Neural progenitor cell (in vitro differentiated cells): ENCODE data around the gene MPL. TPM values are rescaled to one million over a fixed set of nuclear protein-coding genes. Genes with fewer than 3 reads are reported as not detected.

Experiments
- DNase-seq: peaks from one replicate; pipeline ENCODE4 v3.0.0-alpha.2; 2016; ENCODE audit warnings: low spot score
- H2AFZ ChIP-seq: fragments of 200-600 bp; sonication (generic); replicated peaks from 2 replicates; pipeline ENCODE4 v1.6.1; 2016; ENCODE audit warnings: antibody characterized with exemption
- H3F3A ChIP-seq: fragments of 200-600 bp; sonication (generic); 2 replicates; pipeline ENCODE4 v1.6.1; 2016; ENCODE audit warnings: antibody characterized with exemption, low read depth
- H3K27ac ChIP-seq: fragments of 200-600 bp; sonication (generic); 2 replicates; pipeline ENCODE4 v1.5.1; 2016; ENCODE audit warnings: mild to moderate bottlenecking
- H3K27me3 ChIP-seq: fragments of 200-600 bp; sonication (generic); 2 replicates; pipeline ENCODE4 v1.6.1; 2016; ENCODE audit warnings: mild to moderate bottlenecking, moderate library complexity
- H3K36me3 ChIP-seq: fragments of 200-600 bp; sonication (generic); 2 replicates; pipeline ENCODE4 v1.5.1; 2016
- H3K4me1 ChIP-seq: fragments of 200-600 bp; sonication (generic); 2 replicates; pipeline ENCODE4 v1.6.1; 2016; ENCODE audit warnings: mixed run types
- H3K4me2 ChIP-seq: fragments of 200-600 bp; sonication (generic); 2 replicates; pipeline ENCODE4 v1.6.1; 2016
- H3K4me3 ChIP-seq: fragments of 200-600 bp; sonication (generic); 2 replicates; pipeline ENCODE4 v1.5.1; 2016
- H3K79me2 ChIP-seq: fragments of 200-600 bp; sonication (generic); 2 replicates; pipeline ENCODE4 v1.6.1; 2016; ENCODE audit warnings: low read depth
- H3K9ac ChIP-seq: fragments of 200-600 bp; sonication (generic); 2 replicates; pipeline ENCODE4 v1.6.1; 2016
- H3K9me3 ChIP-seq: fragments of 200-600 bp; sonication (generic); 2 replicates; pipeline ENCODE4 v1.5.1; 2016; ENCODE audit warnings: low read depth
- H4K20me1 ChIP-seq: fragments of 200-600 bp; sonication (generic); 2 replicates; pipeline ENCODE4 v1.6.1; 2016; ENCODE audit warnings: low read depth
- H3K27ac Mint-ChIP-seq: 3 replicates; pipeline ENCODE4 v1.8.0; 2021; ENCODE audit warnings: mixed read lengths
- H3K27me3 Mint-ChIP-seq: 2 replicates; pipeline ENCODE4 v1.8.0; 2022; ENCODE audit warnings: low read depth, mild to moderate bottlenecking, inconsistent platforms, moderate library complexity, mixed read lengths; ENCODE audit not compliant: insufficient read depth
- H3K36me3 Mint-ChIP-seq: 3 replicates; pipeline ENCODE4 v1.8.0; 2021; ENCODE audit warnings: mixed read lengths
- H3K4me1 Mint-ChIP-seq: 3 replicates; pipeline ENCODE4 v1.8.0; 2021; ENCODE audit warnings: mixed read lengths
- H3K4me3 Mint-ChIP-seq: 3 replicates; pipeline ENCODE4 v1.8.0; 2021; ENCODE audit warnings: mild to moderate bottlenecking, moderate library complexity, mixed read lengths
- H3K9me3 Mint-ChIP-seq: 3 replicates; pipeline ENCODE4 v1.8.0; 2020; ENCODE audit warnings: mixed read lengths
- CTCF ChIP-seq: fragments of 200-600 bp; sonication (generic); IDR thresholded peaks from 2 replicates; pipeline ENCODE4 v1.5.1; 2017; ENCODE audit warnings: antibody characterized with exemption, mild to moderate bottlenecking
- EZH2 ChIP-seq: fragments of 200-600 bp; sonication (generic); IDR thresholded peaks from 2 replicates; pipeline ENCODE4 v1.6.1; 2017; ENCODE audit warnings: antibody characterized with exemption, mild to moderate bottlenecking, moderate library complexity
- EZH2phosphoT487 ChIP-seq: fragments of 200-600 bp; sonication (generic); IDR thresholded peaks from 2 replicates; pipeline ENCODE4 v1.6.1; 2017; ENCODE audit warnings: antibody characterized with exemption
- total RNA-seq: library from RNA; depleted of rRNA; stranded (reverse); fragments of >200 nt; gene quantifications from 2 replicates; pipeline ENCODE4 v1.2.3, GENCODE V29; 2015; ENCODE audit warnings: low replicate concordance

MPL gene
- total RNA-seq, 1 donor from 2014 or later = not detected

DNA sequence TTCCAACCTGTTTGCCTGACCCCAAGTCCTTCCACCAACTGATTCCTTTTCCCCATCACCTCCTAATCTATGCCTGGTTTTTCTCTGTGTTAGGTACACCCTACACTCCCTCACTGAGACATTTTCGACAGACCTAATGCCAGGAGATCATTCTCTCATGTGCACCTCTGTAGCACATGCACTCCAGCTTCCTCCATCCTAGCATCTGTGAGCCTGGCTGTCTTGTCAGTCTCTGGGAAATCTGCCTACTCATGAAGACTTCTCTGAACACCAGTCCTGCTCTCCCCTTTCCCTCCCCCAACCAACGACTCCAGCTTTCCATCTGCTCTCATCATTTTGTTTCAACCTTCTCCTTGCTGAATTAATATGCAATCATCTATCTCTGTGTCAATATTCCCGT is 51.0 kb downstream of the MPL start:
- Mint-ChIP-seq H3K4me3 (peak overlapping the region; percentile 100), H3K9me3 (no peaks in the 10 kb centered on the region), H3K36me3 (peaks cover 7% of the 10 kb centered on the region), H3K4me1 (peaks cover 20% of the 10 kb centered on the region), H3K27ac (no peak overlapping the region), H3K27me3 (peaks cover 6% of the 10 kb centered on the region)
- Histone ChIP-seq H3K36me3 (no peaks in the 10 kb centered on the region), H3K27me3 (no peaks in the 10 kb centered on the region), H3K4me3 (peak overlapping the region; percentile 81), H3K4me1 (peaks cover 9% of the 10 kb centered on the region), H4K20me1 (peaks cover 16% of the 10 kb centered on the region), H3K9ac (no peak overlapping the region), H3K79me2 (peaks cover 34% of the 10 kb centered on the region), H3K9me3 (no peaks in the 10 kb centered on the region), H2AFZ (no peak overlapping the region), H3K27ac (peak overlapping the region; percentile 87), H3F3A (peaks cover 12% of the 10 kb centered on the region), H3K4me2 (peak overlapping the region; percentile 92)
- TF ChIP-seq CTCF (no peak), EZH2phosphoT487 (no peak), EZH2 (no peak)
- DNase-seq = no peak

DNA sequence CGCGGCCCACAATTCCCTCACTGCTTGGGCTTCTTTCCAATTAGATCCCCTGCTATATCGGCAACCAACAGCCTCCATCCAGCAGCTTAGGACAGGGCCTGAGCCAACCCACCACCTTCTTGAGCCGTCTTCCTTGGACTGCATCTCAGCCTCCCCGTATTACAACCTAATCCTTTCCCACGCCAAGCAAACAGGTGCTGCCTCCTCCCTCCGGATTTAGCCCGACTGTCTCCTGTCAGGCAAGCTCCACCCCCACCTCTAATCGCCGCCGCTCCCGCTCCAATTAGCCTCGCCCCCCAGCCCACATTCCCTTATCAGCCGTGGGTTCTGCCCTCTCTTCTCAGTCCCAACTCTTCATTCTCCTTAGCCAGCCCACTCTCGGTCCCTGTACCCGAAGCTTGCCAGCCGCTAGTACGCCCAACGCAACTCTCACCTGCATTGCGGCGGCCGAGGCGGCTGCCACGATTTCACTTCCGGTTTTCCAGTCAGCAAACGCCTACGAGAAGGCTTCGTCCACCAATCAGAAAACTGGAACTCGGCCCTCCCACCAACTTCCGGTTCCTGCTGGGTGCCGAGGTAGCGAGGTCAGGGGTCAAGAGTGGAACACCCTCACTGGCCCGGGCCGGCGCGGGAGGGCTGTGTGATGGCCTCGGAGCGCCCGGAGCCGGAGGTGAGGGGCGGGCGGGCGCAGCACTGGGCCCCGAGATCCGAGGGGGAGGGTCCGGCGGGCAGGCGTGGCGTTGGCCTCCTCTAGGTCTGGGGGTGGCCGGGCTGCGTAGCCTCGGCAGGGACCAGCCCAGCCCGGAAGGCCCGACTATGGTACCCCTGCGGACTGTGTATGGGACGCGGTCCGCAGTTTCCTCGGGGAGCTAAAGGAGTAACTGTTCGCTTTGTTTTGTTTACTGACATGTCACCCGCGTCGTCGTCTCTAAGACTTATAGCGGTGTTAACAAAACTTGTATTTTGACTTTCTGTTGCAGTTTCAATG is 52.0 kb downstream of the MPL start, which contains the start of the genes MED8 and SZT2:
Gene MED8, minus strand, starts transcription at position 475 of the 988 bp plus-strand sequence. Its CDS starts 36 bp downstream, at position 439.
Gene SZT2, plus strand, starts transcription at position 574 of the 988 bp plus-strand sequence. Its CDS starts 70 bp downstream, at position 644.
- Mint-ChIP-seq H3K27me3 (peaks cover 6% of the 10 kb centered on the region), H3K9me3 (no peaks in the 10 kb centered on the region), H3K27ac (peak within 1 kb of the TSS; percentile 97), H3K36me3 (peaks cover 5% of the 10 kb centered on the region), H3K4me1 (peaks cover 20% of the 10 kb centered on the region), H3K4me3 (peak within 1 kb of the TSS; percentile 100)
- Histone ChIP-seq H3K4me2 (peak within 1 kb of the TSS; percentile 92), H3F3A (peaks cover 12% of the 10 kb centered on the region), H4K20me1 (peaks cover 16% of the 10 kb centered on the region), H3K27ac (peak within 1 kb of the TSS; percentile 87), H3K9ac (peak within 1 kb of the TSS; percentile 60), H3K9me3 (no peaks in the 10 kb centered on the region), H3K4me3 (peak within 1 kb of the TSS; percentile 81), H3K36me3 (no peaks in the 10 kb centered on the region), H3K4me1 (peaks cover 9% of the 10 kb centered on the region), H2AFZ (peak within 1 kb of the TSS; percentile 97), H3K79me2 (peaks cover 34% of the 10 kb centered on the region), H3K27me3 (no peaks in the 10 kb centered on the region)
- TF ChIP-seq EZH2phosphoT487 (no peak), EZH2 (peak; percentile 28), CTCF (no peak)
- DNase-seq = peak; percentile 98

DNA sequence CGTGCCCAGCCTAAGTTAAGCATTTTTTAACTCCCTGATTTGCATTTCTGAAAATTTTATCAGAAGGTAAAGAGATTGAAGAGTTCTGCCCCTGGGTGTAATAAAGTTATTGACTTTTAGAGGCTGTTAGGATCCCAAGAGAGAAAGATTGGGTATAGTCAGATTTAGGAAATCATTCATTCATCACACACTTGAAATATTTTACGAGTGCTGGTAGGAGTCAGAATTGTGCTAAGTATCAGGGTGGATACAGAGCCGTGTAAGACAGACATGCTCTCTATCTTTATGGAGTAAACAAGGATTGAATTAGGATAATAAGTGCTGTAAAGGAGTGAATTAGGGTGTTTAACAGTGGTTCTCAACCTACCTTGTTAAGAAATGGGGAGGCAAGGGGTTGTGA is 55.1 kb downstream of the MPL start:
- Mint-ChIP-seq H3K36me3 (peaks cover 7% of the 10 kb centered on the region), H3K27me3 (peaks cover 6% of the 10 kb centered on the region), H3K27ac (no peak overlapping the region), H3K4me3 (no peak overlapping the region), H3K9me3 (no peaks in the 10 kb centered on the region), H3K4me1 (peaks cover 20% of the 10 kb centered on the region)
- H3K4me3 ChIP-seq = no peak overlapping the region
- H4K20me1 ChIP-seq = peaks cover 12% of the 10 kb centered on the region
- H3K9ac ChIP-seq = no peak overlapping the region
- no peak overlapping the region for H2AFZ ChIP-seq
- no peak overlapping the region for H3K4me2 ChIP-seq
- H3K27me3 ChIP-seq = no peaks in the 10 kb centered on the region
- no peak for DNase-seq
- no peaks in the 10 kb centered on the region for H3K9me3 ChIP-seq
- peaks cover 12% of the 10 kb centered on the region for H3F3A ChIP-seq
- no peaks in the 10 kb centered on the region for H3K36me3 ChIP-seq
- peaks cover 9% of the 10 kb centered on the region for H3K4me1 ChIP-seq
- H3K27ac ChIP-seq = no peak overlapping the region
- TF ChIP-seq EZH2phosphoT487 (no peak), EZH2 (no peak), CTCF (no peak)
- peaks cover 31% of the 10 kb centered on the region for H3K79me2 ChIP-seq
